Loucy (cell line): ENCODE measurements around the gene GABBR1.

Experiments used
- H2AFZ ChIP-seq: fragments of 200-600 bp; sonication (generic); 2 replicates; pipeline ENCODE4 v1.6.0; 2016; ENCODE audit warnings: antibody characterized with exemption, mild to moderate bottlenecking, low read length, moderate library complexity
- H3F3A ChIP-seq: fragments of 200-600 bp; 2 replicates; pipeline ENCODE4 v1.6.0; 2016; ENCODE audit warnings: antibody characterized with exemption, low read depth, mild to moderate bottlenecking
- H3K27me3 ChIP-seq: fragments of 200-600 bp; sonication (generic); 2 replicates; pipeline ENCODE4 v1.6.1; 2014; ENCODE audit warnings: low read length, mild to moderate bottlenecking; ENCODE audit not compliant: insufficient read depth, poor library complexity, severe bottlenecking
- H3K36me3 ChIP-seq: fragments of 200-600 bp; sonication (generic); 2 replicates; pipeline ENCODE4 v1.6.1; 2016; ENCODE audit warnings: low read length; ENCODE audit not compliant: insufficient read depth
- H3K4me1 ChIP-seq: fragments of 200-600 bp; sonication (generic); 2 replicates; pipeline ENCODE4 v1.5.1; 2014; ENCODE audit warnings: low read length, mild to moderate bottlenecking; ENCODE audit not compliant: insufficient read depth, poor library complexity, severe bottlenecking
- H3K4me2 ChIP-seq: fragments of 200-600 bp; sonication (generic); 2 replicates; pipeline ENCODE4 v1.6.0; 2014; ENCODE audit warnings: antibody characterized with exemption, low read length, low read depth, mild to moderate bottlenecking; ENCODE audit not compliant: poor library complexity, severe bottlenecking
- H3K4me3 ChIP-seq: fragments of 200-600 bp; sonication (generic); 2 replicates; pipeline ENCODE4 v1.5.1; 2014; ENCODE audit warnings: low read length, mild to moderate bottlenecking, mixed read lengths; ENCODE audit not compliant: poor library complexity, severe bottlenecking
- H3K79me2 ChIP-seq: fragments of 200-600 bp; sonication (generic); 2 replicates; pipeline ENCODE4 v1.6.1; 2014; ENCODE audit warnings: low read length; ENCODE audit not compliant: insufficient read depth
- H3K9ac ChIP-seq: fragments of 200-600 bp; sonication (generic); 2 replicates; pipeline ENCODE4 v1.6.0; 2014; ENCODE audit warnings: mild to moderate bottlenecking, low read depth, low read length, moderate library complexity; ENCODE audit not compliant: poor library complexity, severe bottlenecking
- H3K9me2 ChIP-seq: fragments of 200-600 bp; sonication (generic); replicated peaks from 2 replicates; pipeline ENCODE4 v1.6.1; 2016; ENCODE audit warnings: low read depth, low read length, mixed read lengths
- H3K9me3 ChIP-seq: fragments of 200-600 bp; sonication (generic); 2 replicates; pipeline ENCODE4 v1.6.1; 2014; ENCODE audit warnings: mild to moderate bottlenecking, antibody characterized with exemption, low read length, low read depth; ENCODE audit not compliant: insufficient read depth
- H4K20me1 ChIP-seq: fragments of 200-600 bp; sonication (generic); 2 replicates; pipeline ENCODE4 v1.6.0; 2014; ENCODE audit warnings: antibody characterized with exemption, low read length, mild to moderate bottlenecking; ENCODE audit not compliant: insufficient read depth, poor library complexity, severe bottlenecking
- EZH2phosphoT487 ChIP-seq: fragments of 200-600 bp; IDR thresholded peaks from 2 replicates; pipeline ENCODE4 v1.6.1; 2018; ENCODE audit warnings: antibody characterized with exemption, mild to moderate bottlenecking, moderate library complexity, borderline replicate concordance
- TF ChIP-seq, protein P1 (sequence below): fragments of 200-600 bp; sonication (generic); conservative IDR thresholded peaks from 2 replicates; pipeline ENCODE4 v1.5.1; 2014; ENCODE audit warnings: mild to moderate bottlenecking, antibody characterized with exemption, low read length

GABBR1 gene

DNA sequence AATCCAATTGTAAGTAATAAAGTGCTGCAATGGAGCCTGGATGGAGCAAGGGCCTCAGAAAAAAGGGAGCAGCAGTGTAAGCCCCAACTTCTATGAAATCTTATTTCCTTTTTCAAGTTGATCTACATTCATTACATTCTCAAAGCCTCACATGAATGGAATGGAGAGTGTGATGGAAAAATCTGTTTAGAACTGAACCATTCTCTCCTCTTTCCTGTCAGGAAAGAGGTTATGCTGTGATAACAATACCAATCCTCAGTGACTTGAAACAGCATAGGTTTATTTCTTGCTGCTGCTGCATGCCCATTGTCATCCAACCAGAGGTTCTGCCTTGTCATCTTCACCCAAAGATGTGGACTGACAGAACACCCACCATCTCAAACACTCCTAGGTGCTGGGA, 56.9 kb downstream of the GABBR1 start:
- H4K20me1 ChIP-seq: no peaks in the 10 kb centered on the region
- no peaks in the 10 kb centered on the region for H3K27me3 ChIP-seq
- no peak overlapping the region for H3K4me2 ChIP-seq
- no peaks in the 10 kb centered on the region for H3K79me2 ChIP-seq
- no peak overlapping the region for H3K4me3 ChIP-seq
- H3K36me3 ChIP-seq: no peaks in the 10 kb centered on the region
- H2AFZ ChIP-seq: no peak overlapping the region
- no peaks in the 10 kb centered on the region for H3F3A ChIP-seq
- TF ChIP-seq, protein P1, sequence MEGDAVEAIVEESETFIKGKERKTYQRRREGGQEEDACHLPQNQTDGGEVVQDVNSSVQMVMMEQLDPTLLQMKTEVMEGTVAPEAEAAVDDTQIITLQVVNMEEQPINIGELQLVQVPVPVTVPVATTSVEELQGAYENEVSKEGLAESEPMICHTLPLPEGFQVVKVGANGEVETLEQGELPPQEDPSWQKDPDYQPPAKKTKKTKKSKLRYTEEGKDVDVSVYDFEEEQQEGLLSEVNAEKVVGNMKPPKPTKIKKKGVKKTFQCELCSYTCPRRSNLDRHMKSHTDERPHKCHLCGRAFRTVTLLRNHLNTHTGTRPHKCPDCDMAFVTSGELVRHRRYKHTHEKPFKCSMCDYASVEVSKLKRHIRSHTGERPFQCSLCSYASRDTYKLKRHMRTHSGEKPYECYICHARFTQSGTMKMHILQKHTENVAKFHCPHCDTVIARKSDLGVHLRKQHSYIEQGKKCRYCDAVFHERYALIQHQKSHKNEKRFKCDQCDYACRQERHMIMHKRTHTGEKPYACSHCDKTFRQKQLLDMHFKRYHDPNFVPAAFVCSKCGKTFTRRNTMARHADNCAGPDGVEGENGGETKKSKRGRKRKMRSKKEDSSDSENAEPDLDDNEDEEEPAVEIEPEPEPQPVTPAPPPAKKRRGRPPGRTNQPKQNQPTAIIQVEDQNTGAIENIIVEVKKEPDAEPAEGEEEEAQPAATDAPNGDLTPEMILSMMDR: no peak
- no peak for TF ChIP-seq EZH2phosphoT487
- H3K9me2 ChIP-seq: no peaks in the 10 kb centered on the region
- H3K4me1 ChIP-seq: peaks cover 5% of the 10 kb centered on the region
- H3K9me3 ChIP-seq: no peaks in the 10 kb centered on the region
- H3K9ac ChIP-seq: no peak overlapping the region

DNA sequence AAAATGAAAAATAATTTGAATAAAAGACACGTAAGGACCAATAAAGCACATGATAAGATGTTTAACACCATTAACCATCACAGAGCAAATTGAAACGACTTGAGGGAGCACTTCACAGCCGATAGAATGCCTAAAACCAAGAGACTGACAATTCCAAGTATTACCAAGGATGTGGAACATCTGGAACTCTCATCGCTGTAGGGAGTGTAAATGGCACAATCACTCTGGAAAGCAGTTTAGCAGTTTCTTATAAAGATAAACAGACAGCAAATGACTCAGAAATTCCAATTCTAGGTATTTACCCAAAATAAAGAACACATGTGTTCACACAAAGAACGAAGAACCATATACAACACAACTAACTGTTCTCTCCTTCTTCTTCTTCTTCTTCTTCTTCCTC, 65.0 kb downstream of the GABBR1 start:
- TF ChIP-seq EZH2phosphoT487: no peak
- TF ChIP-seq, protein P1: no peak
- H4K20me1 ChIP-seq: no peaks in the 10 kb centered on the region
- no peak overlapping the region for H2AFZ ChIP-seq
- no peak overlapping the region for H3K4me3 ChIP-seq
- H3K9me3 ChIP-seq: no peaks in the 10 kb centered on the region
- H3F3A ChIP-seq: no peaks in the 10 kb centered on the region
- H3K9ac ChIP-seq: no peak overlapping the region
- no peaks in the 10 kb centered on the region for H3K79me2 ChIP-seq
- H3K27me3 ChIP-seq: no peaks in the 10 kb centered on the region
- no peaks in the 10 kb centered on the region for H3K4me1 ChIP-seq
- H3K4me2 ChIP-seq: no peak overlapping the region
- no peaks in the 10 kb centered on the region for H3K9me2 ChIP-seq
- H3K36me3 ChIP-seq: no peaks in the 10 kb centered on the region

DNA sequence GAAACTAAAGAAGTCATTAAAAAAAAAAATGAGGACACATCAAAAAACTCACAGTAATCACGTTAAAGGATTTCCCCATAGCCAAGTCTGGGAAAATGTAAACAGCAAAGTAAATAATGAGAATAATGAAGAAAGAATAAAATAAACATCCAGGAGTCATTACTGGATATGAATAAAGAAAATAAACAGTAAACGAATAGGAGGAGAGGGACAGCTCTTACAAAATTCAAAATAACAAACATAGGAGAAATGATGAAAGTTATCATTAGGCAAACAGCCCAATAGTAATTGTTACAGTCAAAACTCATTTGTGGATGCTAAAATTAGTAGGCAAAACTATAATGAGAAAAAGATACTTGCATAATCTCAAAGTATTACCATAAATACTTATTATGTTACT, 65.4 kb downstream of the GABBR1 start:
- no peaks in the 10 kb centered on the region for H3K4me1 ChIP-seq
- H2AFZ ChIP-seq: no peak overlapping the region
- no peaks in the 10 kb centered on the region for H3F3A ChIP-seq

More for the DNA sequence above, 65.4 kb downstream of the GABBR1 start:
- Histone ChIP-seq H3K4me3 (no peak overlapping the region), H3K9ac (no peak overlapping the region), H3K36me3 (no peaks in the 10 kb centered on the region), H3K9me3 (no peaks in the 10 kb centered on the region), H4K20me1 (no peaks in the 10 kb centered on the region), H3K9me2 (no peaks in the 10 kb centered on the region), H3K27me3 (no peaks in the 10 kb centered on the region), H3K4me2 (no peak overlapping the region), H3K79me2 (no peaks in the 10 kb centered on the region)
- TF ChIP-seq EZH2phosphoT487: no peak
- TF ChIP-seq, protein P1: no peak
